GM10248 (cell line): Measurements from ENCODE around the gene NANOS2.

Experiments
- CTCF ChIA-PET: fragments of 300-600 bp; sonication (Branson Sonifier 250); formaldehyde crosslinking; extraction: SDS; loops from one replicate; lab custom pipeline; 2021; ENCODE audit warnings: antibody characterized with exemption; lab: Yijun Ruan, JAX
- POLR2A ChIA-PET: fragments of 350-650 bp; sonication (Branson Sonifier 250); formaldehyde crosslinking; extraction: SDS; loops from one replicate; lab custom pipeline; 2020; ENCODE audit warnings: antibody characterized with exemption; lab: Yijun Ruan, JAX
- DNase-seq: peaks from one replicate; pipeline ENCODE4 v3.0.0; 2012; ENCODE audit errors: extremely low spot score
- CTCF ChIP-seq: IDR thresholded peaks from 2 replicates; pipeline ENCODE4 v1.5.1; 2012; ENCODE audit warnings: mild to moderate bottlenecking, low read depth; ENCODE audit errors: extremely low read depth, missing control alignments, control extremely low read depth

The NANOS2 gene

DNA sequence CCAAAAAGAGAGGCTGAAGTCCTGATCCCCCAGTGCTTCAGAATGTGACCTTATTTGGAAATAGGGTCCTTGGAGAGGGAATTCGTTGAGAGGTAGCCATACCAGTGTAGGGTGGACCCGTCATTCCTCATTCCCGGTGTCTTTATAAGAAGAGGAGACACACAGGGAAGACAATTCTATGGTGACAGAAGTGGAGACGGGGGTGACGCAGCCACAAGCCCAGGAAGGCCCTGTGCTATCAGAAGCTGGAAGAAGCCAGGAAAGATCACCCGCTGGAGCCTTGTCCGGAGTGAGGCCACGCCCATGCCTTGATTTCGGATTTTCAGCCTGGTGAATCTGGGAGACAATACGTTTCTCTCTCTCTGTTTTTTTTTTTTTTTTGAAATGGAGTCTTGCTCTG, 9.6 kb downstream of the NANOS2 start:
- ChIA-PET CTCF (no interaction called here), POLR2A (no interaction called here)
- no peak for TF ChIP-seq CTCF
- DNase-seq, result no peak

DNA sequence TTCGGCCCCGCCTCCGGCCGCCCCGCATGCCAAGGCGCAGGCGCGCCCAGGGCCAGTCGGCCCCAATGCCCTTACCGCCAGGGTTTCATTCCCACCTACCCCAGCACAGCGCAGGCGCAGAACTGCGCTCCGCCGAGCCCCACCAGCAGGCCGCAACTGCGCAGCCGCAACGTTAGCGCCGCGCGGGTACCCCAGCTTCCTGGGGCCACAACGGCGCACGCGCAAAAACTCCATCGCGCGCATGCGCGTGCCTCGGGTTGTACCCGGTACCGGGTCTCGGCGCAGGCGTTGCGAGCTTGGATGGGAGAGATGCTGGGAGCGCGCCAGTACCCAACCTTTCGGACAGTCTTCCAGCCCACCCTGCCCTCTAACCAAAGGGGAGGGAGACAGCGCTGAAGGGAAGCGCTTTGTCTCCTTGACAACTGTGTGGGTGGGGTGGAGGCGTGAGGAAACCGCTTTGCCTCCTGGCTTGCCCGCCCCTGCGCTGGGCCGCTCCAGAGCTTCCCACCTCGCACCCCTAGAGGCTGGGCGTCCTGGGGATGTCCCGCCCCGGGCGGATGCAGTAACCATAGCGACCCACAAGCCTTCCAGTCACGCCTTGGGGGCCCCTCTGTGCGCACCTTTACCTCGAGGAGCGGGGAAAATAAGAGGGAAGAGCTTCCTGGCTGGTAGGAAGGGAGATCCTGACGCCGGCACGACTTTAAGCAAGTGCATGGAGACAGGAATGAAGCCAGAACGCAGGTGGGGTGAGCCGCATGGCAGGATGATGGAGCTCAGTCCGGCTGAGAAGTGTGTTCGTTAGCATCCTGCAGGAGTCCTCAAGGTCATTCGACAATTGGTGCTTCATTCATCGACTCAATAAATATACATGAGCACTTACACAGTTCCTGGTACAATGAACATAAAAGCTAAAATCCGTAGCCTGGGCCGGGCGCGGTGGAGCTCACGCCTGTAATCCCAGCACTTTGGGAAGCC, 11.6 kb downstream of the NANOS2 start:
- CTCF ChIA-PET, result interaction anchor here (0.7 to 3.3 kb wide), 10 partner anchors 8 to 133 kb away, joined by 3 to 18 read pairs (median 4); no protein-coding TSS in a partner anchor
- POLR2A ChIA-PET, result interaction anchor here (0.5 kb wide), 1 partner anchor 14 kb away, joined by 3 read pairs; no protein-coding TSS in a partner anchor
- peak; percentile 100 for DNase-seq
- TF ChIP-seq CTCF, result no peak

GRCh38 chr19:45901912-45902650, 12.5 kb downstream of the NANOS2 start, which contains the start of gene MYPOP:
TSS of gene MYPOP (minus strand) at chr19:45902613. CDS start at chr19:45901773, 840 bp downstream.
- ChIA-PET POLR2A (no interaction called here), CTCF (interaction anchor here (1.1 to 3.3 kb wide), 9 partner anchors 9 to 123 kb away, joined by 3 to 18 read pairs (median 3); no protein-coding TSS in a partner anchor)
- TF ChIP-seq CTCF, result no peak
- no peak for DNase-seq

DNA sequence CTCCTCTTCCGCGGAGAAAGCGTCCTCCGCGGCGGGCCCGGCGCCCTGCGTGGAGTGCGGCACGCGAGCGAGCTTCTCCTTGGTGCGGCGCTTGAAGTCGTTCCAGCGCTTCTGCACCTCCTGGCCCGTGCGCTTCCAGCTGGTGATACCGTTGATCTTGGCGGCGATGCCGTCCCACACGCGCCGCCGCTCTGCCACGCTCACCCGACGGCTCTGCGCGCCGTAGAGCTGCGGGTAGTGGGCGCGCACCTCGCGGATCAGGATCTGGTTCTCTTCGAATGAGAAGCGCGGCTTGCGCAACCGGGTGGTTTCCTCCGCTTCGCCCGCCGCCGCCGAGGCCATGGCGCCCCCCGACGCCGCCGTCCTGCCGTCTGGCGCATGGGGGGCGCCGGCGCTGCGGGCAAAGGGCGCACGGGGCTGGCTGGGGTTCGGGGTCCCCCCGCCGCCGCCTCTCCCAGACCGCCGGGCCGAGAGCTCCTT, 13.1 kb downstream of the NANOS2 start:
- no peak for TF ChIP-seq CTCF
- ChIA-PET POLR2A (interaction anchor here (0.6 kb wide), 1 partner anchor 131 kb away, joined by 3 read pairs; no protein-coding TSS in a partner anchor), CTCF (interaction anchor here (1.1 to 3.3 kb wide), 6 partner anchors 14 to 84 kb away, joined by 3 to 18 read pairs (median 4); partner anchors contain the start of gene IRF2BP1)
- DNase-seq, result no peak

DNA sequence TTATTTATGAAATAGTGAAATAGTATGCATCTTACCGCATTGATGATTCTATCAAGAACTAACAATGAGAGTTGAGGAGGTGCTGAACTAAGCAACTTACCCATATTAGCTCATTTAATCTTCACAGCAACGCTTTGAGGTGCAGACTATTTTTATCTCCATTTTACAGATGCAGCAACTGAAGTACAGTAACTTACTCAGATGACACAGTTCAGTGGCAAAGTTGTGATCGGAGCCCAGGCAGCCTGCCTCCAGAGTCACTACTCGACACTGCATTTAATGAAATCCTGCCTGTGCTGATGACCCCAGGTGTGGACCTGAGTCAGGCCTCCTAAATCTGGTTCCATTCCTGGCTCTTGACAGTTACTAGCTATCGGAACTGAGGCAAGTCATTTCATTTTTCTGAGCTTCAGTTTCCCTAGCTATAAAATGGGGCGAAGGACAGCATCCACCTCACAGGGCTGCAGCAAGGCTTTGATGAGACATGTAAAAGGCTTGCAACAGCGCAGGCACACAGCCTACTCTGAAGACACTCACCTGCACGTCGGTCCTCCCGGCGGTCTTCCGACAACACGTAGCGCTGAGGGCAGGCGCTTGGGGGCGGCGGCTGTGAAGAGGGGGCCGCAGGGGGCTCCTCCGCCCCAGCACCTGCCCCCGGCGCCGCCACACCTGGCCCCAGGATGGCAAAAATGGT, 13.7 kb downstream of the NANOS2 start:
- DNase-seq, result no peak
- ChIA-PET POLR2A (interaction anchor here (0.6 kb wide), 1 partner anchor 131 kb away, joined by 3 read pairs; no protein-coding TSS in a partner anchor), CTCF (interaction anchor here (1.1 to 3.3 kb wide), 5 partner anchors 13 to 51 kb away, joined by 3 to 18 read pairs (median 3); partner anchors contain the start of gene IRF2BP1)
- no peak for TF ChIP-seq CTCF
